Raji (cell line): ENCODE data around the gene ACTMAP.

Experiments
- POLR2A ChIP-seq: IDR thresholded peaks from 2 replicates; pipeline ENCODE4 v1.6.1; 2011; ENCODE audit warnings: low read depth, low read length, control low read depth; ENCODE audit not compliant: insufficient read depth

The ACTMAP gene

DNA sequence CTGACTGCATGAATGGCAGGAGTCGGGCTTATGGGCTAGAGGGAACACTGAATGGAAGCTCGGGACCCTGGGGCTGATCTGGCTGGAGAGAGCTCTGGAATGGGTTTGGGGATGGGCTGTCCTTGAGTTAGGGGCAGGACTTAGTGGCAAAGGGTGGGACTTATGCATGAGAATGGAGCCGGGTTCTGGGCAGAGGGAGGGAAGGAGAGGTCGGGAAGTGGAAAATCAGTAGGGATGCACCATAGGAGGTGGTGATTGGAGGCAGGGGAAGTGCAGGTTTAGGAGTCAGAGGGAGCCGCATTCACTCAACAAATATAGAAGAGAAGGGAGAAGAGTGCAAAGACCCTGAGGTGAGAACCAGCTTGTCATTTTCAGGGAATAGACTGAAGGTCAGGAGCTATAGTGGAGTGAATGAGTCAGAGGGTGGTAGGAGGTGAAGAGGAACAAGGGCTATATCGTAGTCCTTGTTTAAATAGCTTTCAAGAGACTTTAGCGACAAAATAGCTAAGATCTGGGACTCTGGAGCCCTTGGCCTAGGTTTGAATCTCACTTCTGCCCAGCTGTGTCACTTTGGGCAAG, 28.5 kb upstream of the ACTMAP start:
- TF ChIP-seq POLR2A = no peak

DNA sequence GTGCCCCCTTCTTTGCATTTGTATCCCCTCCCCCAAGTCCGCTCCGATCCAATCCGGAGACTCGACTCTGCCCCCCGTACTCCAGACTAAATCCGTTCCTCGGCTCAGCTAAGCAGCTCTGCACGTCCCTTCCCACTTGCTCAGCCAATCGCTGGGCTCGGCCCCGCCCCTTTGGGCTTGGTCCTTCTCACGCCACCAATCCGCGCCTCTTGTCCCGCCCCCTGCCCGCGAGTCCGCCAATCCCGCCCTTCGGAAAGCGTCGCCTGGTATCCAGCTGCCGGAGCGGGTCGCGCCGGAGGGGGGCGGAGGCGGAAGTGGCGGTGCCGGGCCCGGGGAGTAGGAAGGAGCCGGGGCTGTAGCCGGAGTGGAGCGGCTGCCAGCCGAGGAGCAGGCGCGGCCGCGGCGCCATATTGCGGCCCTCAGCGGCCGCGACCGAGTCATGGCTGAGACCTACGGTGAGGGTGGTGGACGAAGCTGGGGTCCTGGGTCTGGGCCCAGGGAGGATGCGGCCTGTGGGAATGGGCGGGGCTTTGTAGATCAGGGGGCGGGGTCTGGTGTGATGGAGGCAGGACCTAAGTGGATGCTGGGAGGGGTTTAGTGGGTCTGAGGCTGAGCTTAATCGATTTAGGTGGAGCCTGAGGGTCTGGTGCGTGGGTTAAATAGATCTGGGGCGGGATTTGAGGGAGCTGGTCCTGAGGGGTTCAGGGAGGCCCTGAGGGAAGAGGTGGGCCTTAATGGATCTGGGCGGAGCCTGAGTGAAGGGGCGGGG, 27.8 kb upstream of the ACTMAP start, which contains the start of gene RAB4B:
Gene RAB4B (plus strand): TSS at position 311 of the 769 bp plus-strand sequence. CDS start 129 bp downstream, at position 440.
- peak; percentile 28; the same call in 1 of the 2 replicates for TF ChIP-seq POLR2A

DNA sequence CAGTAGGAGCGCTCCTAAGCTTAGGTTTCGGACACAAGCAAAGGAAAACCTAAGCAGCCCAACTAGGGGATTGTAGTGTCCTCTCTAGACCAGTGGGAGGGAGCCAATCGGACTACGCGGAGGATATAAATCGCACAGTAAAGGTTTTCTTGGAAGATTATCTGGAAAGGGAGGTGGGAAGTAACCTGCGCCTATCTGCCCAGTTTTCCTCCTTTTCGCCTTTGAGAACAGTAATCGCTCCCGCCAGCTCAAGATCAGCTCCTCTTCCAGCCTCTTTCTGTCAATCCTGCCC, 27.3 kb upstream of the ACTMAP start:
- peak; percentile 62 for TF ChIP-seq POLR2A

GRCh38 chr19:40776932-40777644, 26.8 kb upstream of the ACTMAP start:
- TF ChIP-seq POLR2A = no peak; the same call in 1 of the 2 replicates

GRCh38 chr19:40776364-40776763, 26.1 kb upstream of the ACTMAP start:
- no peak for TF ChIP-seq POLR2A

DNA sequence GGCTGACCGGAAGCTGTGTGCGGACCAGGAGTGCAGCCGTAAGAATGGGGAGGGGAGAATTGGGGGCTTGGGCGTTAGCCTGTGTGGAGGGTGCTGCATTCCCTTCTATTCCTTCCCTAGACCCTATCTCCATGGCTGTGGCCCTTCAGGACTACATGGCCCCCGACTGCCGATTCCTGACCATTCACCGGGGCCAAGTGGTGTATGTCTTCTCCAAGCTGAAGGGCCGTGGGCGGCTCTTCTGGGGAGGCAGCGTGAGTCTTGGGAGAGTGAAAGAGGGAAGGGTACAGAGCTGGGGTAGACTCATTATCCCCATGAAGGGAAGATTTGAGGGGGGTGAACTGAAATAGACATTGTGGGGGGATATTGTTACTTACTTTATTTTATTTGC, 25.4 kb upstream of the ACTMAP start:
- no peak for TF ChIP-seq POLR2A

DNA sequence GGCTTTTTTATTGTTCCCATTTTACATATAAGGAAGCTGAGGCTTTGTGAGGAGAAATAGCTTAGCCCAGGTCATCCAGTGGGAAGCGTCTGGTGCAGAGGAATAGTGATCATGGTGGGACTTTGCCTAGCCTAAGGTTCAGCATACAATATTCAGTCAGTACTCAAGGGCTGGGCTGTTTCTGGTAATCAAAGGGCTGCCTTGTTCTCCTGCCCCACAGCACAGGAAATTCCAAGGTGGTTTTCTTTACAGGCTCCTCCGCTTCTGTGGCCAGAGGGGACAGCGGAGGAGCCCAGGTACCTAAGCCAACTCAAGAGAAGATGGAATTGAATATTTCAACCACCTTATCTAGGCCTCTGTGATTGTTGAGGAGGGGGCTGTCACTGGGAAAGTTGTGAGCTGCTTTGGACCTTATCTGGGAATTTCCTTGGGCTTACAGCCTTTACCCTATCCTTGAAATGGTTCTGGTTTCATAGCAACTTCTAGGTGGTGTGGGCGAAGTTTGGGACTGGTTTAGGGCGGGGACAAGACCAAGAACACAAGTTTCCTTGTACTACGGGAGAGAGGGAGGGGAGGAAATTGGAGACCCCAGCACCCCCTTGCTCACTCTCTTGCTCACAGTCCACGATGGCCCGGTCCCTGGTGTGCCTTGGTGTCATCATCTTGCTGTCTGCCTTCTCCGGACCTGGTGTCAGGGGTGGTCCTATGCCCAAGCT, 24.8 kb upstream of the ACTMAP start, which contains the start of gene MIA:
Gene MIA (plus strand): TSS at position 606 of the 716 bp plus-strand sequence. CDS start 22 bp downstream, at position 628.
- TF ChIP-seq POLR2A = no peak

DNA sequence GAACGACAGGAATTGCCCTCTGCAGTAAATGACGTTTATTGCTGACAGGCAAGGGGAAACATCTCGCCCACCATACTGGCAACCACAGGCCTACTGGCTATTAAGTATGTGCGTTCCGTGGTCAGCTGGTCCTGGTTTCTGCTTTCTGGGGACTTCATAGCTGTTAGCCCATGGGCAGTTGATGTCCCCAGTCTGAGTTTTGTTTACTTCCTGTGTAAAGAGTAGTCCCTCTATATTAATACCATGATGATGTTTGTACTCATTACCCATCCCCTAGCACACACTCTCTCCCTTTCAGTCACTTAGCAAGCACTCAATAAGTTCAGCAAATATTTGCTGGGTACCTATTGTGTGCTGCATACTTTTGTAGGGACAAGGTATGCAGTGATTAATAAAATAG, 18.6 kb upstream of the ACTMAP start:
- TF ChIP-seq POLR2A = no peak

GRCh38 chr19:40763963-40764362, 13.7 kb upstream of the ACTMAP start:
- no peak for TF ChIP-seq POLR2A

DNA sequence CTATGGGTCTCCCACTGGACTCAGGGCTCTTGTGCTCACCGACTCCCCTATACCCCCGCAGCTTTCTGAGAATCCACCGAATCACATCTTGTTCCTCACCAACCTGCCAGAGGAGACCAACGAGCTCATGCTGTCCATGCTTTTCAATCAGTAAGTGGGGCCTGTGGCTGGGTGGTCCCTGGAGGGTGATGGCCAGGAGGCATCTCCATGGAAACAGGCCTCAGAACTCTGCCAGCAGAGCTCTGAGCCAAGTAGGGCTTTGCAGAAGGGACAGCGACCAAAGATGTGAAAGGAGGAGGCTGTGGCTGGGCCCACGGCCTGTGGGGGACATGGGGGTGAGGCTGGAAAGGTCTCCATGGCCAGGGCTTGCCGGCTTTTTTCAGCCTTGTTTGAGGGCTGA, 13.2 kb upstream of the ACTMAP start:
- TF ChIP-seq POLR2A = no peak

DNA sequence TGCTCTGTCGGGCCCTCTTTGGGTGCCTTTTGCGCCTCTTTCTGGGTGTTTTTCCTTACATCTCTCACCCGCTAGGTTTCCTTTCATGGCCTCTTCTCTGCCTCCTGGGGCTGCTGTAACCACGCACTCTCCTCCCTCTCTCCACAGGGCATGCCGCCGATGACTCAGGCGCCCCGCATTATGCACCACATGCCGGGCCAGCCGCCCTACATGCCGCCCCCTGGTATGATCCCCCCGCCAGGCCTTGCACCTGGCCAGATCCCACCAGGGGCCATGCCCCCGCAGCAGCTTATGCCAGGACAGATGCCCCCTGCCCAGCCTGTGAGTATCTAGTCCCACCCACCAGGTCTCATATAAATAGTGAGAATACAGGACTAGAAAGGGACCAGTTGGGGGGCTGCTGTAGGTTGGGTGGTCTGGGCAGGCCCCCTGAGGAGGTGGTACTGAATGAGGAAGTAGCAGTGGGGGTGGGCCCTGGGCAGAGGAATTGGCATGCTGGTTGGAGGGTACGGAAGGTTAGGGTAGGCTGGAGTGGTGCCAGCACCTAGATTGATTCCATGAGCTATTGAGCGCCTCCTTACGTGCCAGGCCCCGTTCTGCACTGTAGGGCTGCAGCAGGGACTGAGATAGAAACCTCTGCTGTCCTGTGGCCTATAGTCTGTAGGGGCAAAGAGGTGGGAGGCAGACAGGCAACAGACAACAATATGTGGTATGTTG, 12.6 kb upstream of the ACTMAP start:
- no peak for TF ChIP-seq POLR2A

GRCh38 chr19:40759352-40759751, 9.1 kb upstream of the ACTMAP start:
- TF ChIP-seq POLR2A = no peak

- TF ChIP-seq POLR2A = no peak
These were observed 8.2 kb upstream of the ACTMAP start for GRCh38 chr19:40758491-40758890.

GRCh38 chr19:40756502-40757110, 6.3 kb upstream of the ACTMAP start:
- no peak for TF ChIP-seq POLR2A

DNA sequence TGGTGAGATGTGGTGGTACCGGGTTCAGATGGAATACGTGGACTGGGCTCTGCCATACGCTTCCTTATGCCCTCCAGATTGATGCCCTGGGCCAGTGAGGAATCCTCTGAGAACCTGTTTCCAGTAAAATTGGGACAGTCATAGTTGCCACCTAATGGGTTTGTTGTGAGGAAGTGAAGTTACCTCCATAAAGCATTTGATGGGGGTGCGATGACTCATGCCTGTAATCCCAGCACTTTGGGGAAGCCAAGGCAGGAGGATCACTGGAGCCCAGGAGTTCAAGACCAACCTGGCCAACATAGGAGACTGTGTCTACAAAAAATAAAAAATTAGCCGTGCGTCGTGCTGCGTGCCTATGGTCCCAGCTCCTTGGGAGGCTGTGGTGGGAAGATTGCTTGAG, 5.5 kb upstream of the ACTMAP start:
- TF ChIP-seq POLR2A = no peak

- no peak for TF ChIP-seq POLR2A
These were observed 5.0 kb upstream of the ACTMAP start for GRCh38 chr19:40755248-40755624.
